ENCODE results near the gene STXBP6.

DNA sequence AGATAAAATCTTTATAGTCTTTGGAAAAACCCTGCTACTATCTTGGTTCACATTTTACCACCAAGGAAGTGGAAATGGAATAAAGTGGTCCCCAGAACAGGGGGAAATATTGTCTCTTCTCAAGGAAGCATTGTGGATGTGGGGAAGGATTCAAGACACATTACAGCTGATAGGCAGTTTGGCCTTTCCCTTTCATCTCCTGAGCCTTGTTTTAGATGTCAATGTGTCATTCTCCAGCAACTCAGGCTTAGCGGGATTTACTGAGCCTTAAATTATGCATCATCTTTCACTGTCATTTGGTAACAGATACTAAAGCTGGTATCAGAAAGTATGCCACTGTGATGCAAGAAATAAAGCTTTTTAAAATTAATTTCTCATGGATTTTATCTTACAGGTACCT lies 136.2 kb downstream of the STXBP6 start:
- TF ChIP-seq EZH2 (IDR thresholded peaks at IDR 0.05; ENCODE audit: borderline replicate concordance, insufficient read depth, low read length, poor library complexity, severe bottlenecking), result no peak
- TF ChIP-seq, protein P1, sequence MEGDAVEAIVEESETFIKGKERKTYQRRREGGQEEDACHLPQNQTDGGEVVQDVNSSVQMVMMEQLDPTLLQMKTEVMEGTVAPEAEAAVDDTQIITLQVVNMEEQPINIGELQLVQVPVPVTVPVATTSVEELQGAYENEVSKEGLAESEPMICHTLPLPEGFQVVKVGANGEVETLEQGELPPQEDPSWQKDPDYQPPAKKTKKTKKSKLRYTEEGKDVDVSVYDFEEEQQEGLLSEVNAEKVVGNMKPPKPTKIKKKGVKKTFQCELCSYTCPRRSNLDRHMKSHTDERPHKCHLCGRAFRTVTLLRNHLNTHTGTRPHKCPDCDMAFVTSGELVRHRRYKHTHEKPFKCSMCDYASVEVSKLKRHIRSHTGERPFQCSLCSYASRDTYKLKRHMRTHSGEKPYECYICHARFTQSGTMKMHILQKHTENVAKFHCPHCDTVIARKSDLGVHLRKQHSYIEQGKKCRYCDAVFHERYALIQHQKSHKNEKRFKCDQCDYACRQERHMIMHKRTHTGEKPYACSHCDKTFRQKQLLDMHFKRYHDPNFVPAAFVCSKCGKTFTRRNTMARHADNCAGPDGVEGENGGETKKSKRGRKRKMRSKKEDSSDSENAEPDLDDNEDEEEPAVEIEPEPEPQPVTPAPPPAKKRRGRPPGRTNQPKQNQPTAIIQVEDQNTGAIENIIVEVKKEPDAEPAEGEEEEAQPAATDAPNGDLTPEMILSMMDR (IDR thresholded peaks at IDR 0.05; ENCODE audit: poor library complexity, severe bottlenecking), result no peak

Measured in neural cell (in vitro differentiated cells).